NCI-H1417 (cell line): ENCODE results near the gene ASPN.
A peak's percentile ranks its signal among the peaks of the same experiment; 100 is the strongest.
"Not testable (repeated sequence)": the region's sequence is repeated elsewhere in the genome, so short reads cannot be mapped to it uniquely, and the experiment has no call there.

ENCODE experiments used
- DNase-seq, 3 experiments: peaks; one replicate each; lab custom pipeline; 2025; lab: John Stamatoyannopoulos, UW

Gene ASPN

DNA sequence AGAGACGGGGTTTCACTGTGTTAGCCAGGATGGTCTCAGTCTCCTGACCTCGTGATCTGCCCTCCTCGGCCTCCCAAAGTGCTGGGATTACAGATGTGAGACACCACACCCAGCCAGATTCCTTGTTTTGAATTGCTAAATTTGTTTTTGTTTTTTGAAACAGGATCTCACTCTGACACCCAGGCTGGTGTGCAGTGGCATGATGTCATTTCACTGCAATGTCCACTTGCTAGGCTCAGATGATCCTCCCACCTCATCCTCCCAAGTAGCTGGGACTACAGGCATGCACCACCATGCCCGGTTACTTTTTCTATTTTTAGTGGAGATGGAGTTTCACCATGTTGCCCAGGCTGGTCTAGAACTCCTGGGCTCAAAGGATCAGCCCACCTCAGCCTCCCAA lies 71.1 kb downstream of the ASPN start:
- not testable (repeated sequence) for DNase-seq

DNA sequence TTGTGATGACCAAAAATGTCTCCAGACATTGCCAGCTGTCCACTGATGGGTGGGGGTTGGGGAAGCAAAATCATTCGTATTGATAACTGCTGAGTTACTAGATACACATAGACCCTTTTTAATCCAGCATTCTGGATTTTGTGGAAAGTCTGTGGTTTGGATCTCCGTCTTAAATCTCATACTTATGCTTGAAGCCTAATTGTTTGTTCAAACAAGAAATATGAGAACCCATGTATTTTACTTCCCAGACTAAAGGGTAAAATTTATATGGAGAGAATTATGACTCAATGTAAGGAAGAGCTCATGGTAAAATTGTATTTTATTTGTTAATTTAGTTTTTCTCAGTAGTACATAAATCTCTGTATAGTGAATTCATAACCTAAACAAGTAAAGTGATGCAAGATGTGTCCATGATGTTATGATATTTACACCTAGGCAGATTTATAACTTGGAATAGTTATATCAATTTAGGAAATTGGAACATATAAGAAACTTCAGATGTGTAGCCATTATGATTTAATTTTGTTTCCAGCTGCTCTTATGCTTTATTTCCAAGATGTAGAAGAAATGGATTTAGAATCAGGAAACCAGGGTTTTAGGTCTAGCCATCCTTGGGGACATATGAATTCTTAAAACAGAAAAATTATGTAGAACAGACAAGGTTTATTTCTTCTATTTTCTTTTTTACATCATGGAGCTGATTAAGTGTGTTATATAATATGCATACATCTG lies 73.4 kb downstream of the ASPN start:
- peak in 1 of 3 experiments; percentile 2 for DNase-seq

DNA sequence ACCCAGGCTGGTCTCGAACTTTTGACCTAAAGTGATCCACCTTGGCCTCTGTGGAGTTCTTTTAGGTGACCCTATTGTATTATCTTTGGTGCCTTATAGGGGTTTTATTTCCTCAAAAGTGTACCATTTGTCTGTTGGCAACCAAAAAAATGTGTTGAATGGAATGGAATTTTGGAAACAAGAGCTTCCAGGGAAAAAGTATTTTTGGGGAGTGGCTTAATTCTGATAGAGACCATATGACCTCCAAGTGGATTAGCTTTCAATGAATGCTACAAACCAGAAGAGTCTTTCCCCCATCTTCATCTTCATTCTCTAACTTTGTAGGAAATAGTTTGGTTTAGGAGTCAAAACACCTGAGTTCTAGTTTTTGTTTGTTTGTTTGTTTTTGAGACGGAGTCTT lies 74.5 kb downstream of the ASPN start:
- no peak for DNase-seq

DNA sequence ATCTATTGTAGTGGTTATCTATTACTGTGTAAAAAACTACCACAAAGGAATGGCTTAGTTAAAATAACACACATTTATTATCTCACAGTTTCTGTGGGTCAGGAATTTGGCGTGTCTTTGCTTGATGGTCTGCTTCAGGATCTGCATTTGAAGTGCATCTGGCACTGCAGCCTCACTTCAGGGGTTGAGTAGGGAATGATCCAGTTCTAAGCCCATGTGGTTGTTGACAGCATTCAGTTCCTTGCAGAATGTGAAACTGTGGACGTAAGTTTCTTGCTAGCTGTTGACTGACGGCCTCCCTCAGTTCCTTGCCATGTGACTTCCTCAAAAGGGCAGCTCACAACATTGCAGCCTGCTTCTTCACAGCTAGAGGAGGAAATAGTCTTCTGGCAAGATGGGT lies 75.8 kb downstream of the ASPN start:
- DNase-seq, result no peak
